IPS DF 6.9 (cell line): ENCODE data around the gene CNTNAP2.

Experiments used
- DNase-seq: peaks from one replicate; pipeline ENCODE4 v3.0.0-alpha.2; 2013; ENCODE audit warnings: low read depth, low spot score
- H3K27ac ChIP-seq: one replicate; pipeline ENCODE4 v1.5.1; 2013; ENCODE audit warnings: low read length, control low read depth
- H3K27me3 ChIP-seq: 2 replicates; pipeline ENCODE4 v1.6.1; 2013; ENCODE audit warnings: mild to moderate bottlenecking, low read length; ENCODE audit not compliant: control insufficient read depth, insufficient read depth
- H3K36me3 ChIP-seq: 2 replicates; pipeline ENCODE4 v1.6.1; 2013; ENCODE audit warnings: low read length; ENCODE audit not compliant: control insufficient read depth, insufficient read depth
- H3K4me1 ChIP-seq: 2 replicates; pipeline ENCODE4 v1.6.1; 2013; ENCODE audit warnings: low read length; ENCODE audit not compliant: control insufficient read depth, insufficient read depth
- H3K4me3 ChIP-seq: 2 replicates; pipeline ENCODE4 v1.5.1; 2013; ENCODE audit warnings: mild to moderate bottlenecking, low read length
- H3K9me3 ChIP-seq: 2 replicates; pipeline ENCODE4 v1.6.1; 2013; ENCODE audit warnings: low read length, inconsistent platforms; ENCODE audit not compliant: control insufficient read depth, insufficient read depth
- WGBS: extraction: QIAGEN DNeasy Blood & Tissue Kit; methylation state at CpG from one replicate; pipeline ENCODE4 v1.1.7; 2013; ENCODE audit warnings: mixed read lengths, missing lambda C conversion rate; ENCODE audit not compliant: insufficient read length, insufficient coverage; 5-methylcytosine and 5-hydroxymethylcytosine counted together

The CNTNAP2 gene

GRCh38 chr7:146405737-146406136 lies 289.1 kb downstream of the CNTNAP2 start:
- WGBS = no CpG with 5 or more reads among the region's 1 CpG
- Histone ChIP-seq H3K4me1 (no peaks in the 10 kb centered on the region), H3K9me3 (no peaks in the 10 kb centered on the region), H3K4me3 (no peak overlapping the region), H3K27me3 (no peaks in the 10 kb centered on the region), H3K36me3 (no peaks in the 10 kb centered on the region), H3K27ac (no peak overlapping the region)
- no peak for DNase-seq

GRCh38 chr7:146411975-146412374 lies 295.4 kb downstream of the CNTNAP2 start:
- no peak for DNase-seq
- no peaks in the 10 kb centered on the region for H3K9me3 ChIP-seq
- H3K4me3 ChIP-seq = no peak overlapping the region
- no peaks in the 10 kb centered on the region for H3K36me3 ChIP-seq
- no CpG with 5 or more reads among the region's 7 CpGs for WGBS
- H3K27ac ChIP-seq = no peak overlapping the region
- no peaks in the 10 kb centered on the region for H3K27me3 ChIP-seq
- peaks cover 1% of the 10 kb centered on the region; the same call in 1 of the 2 replicates for H3K4me1 ChIP-seq

DNA sequence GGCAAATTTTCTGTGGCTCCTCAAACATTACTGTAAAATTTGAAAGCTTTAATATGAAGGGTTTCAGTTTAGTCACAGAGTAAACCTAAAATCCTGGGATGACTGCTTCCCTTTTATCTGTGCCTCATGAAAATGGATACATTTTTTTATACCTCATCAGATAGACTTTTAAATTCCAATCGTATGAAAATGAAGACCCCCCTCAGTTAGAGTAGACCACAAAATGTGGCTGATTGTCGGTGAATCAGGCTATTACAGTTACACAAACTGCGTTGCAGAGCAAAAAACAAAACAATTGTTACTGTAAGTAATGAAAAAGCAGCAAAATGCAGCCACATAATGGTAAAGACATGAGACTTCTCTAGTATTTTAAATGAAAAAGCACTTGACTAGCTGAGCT lies 296.2 kb downstream of the CNTNAP2 start:
- no peak for DNase-seq
- H3K4me3 ChIP-seq = no peak overlapping the region
- WGBS = no CpG with 5 or more reads among the region's 3 CpGs
- no peaks in the 10 kb centered on the region for H3K36me3 ChIP-seq
- no peak overlapping the region for H3K27ac ChIP-seq
- no peaks in the 10 kb centered on the region for H3K9me3 ChIP-seq
- H3K4me1 ChIP-seq = peaks cover 1% of the 10 kb centered on the region; the same call in 1 of the 2 replicates
- no peaks in the 10 kb centered on the region for H3K27me3 ChIP-seq

- Histone ChIP-seq H3K27me3 (no peaks in the 10 kb centered on the region), H3K4me3 (no peak overlapping the region), H3K27ac (no peak overlapping the region), H3K4me1 (peaks cover 1% of the 10 kb centered on the region; the same call in 1 of the 2 replicates), H3K36me3 (no peaks in the 10 kb centered on the region), H3K9me3 (no peaks in the 10 kb centered on the region)
- no peak for DNase-seq
- no CpG with 5 or more reads among the region's 2 CpGs for WGBS
These were observed 297.8 kb downstream of the CNTNAP2 start for GRCh38 chr7:146414373-146414772.

DNA sequence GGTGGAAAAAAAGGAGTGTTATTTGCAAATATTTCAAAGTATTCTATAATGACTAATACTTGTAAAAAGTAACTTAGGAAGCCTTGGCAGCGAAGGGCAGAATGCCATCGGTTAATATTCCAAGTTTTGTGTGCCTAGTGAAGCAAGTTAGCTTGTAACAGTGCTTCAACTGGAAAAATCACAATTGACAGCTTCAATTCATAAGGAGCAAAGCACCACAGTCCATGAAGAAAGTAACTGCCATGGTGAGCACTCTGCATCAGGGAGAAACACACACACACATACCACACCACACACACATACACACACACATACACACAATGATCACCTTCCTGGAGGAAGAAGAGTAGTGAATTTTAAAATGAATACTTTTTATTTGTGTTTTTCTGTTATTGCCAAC lies 298.3 kb downstream of the CNTNAP2 start:
- H3K9me3 ChIP-seq = no peaks in the 10 kb centered on the region
- no peak for DNase-seq
- H3K27ac ChIP-seq = no peak overlapping the region
- no peaks in the 10 kb centered on the region for H3K36me3 ChIP-seq
- no peak overlapping the region for H3K4me3 ChIP-seq
- no CpG with 5 or more reads among the region's 2 CpGs for WGBS
- no peaks in the 10 kb centered on the region for H3K27me3 ChIP-seq
- H3K4me1 ChIP-seq = peaks cover 1% of the 10 kb centered on the region; the same call in 1 of the 2 replicates

DNA sequence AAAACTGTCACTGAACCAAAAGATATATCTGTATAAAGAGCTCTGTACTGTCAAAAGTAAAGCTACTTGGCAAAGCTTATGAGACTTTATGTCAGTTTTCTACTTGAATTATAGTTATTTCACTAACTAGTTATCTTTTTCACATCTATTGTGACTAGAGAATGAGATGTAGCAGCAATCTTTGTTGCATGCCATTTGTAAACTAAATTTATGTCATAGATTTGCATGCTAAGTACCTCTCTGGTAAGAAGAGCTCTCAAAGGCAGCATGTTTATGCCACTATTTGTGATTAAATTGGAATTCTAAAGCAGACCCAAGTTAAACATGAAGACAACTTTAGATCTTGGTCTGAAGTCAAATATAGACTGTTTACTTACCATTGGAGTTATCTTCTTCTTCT lies 300.6 kb downstream of the CNTNAP2 start:
- no peak overlapping the region for H3K4me3 ChIP-seq
- no peaks in the 10 kb centered on the region for H3K27me3 ChIP-seq
- DNase-seq = no peak
- H3K4me1 ChIP-seq = peaks cover 1% of the 10 kb centered on the region; the same call in 1 of the 2 replicates
- H3K27ac ChIP-seq = no peak overlapping the region
- H3K36me3 ChIP-seq = no peaks in the 10 kb centered on the region
- H3K9me3 ChIP-seq = no peaks in the 10 kb centered on the region

DNA sequence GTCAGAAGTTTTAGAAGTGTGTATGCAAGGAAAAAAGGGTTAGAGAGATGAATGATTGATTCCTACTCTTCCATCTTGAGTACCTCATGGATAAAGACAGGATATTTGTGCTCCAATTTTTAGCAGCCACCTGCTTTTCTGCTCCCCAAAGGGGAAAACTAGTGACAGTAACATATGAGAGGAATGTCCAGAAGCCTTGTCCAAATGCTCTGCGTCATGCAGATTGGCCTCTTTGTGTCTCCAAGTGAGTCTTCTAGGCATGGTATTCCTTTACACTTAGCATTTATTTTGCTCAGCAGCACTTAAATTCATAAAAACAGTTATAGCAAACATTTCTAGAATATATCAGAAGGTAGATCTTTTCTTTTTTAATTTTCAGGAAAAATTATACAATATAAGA lies 306.8 kb downstream of the CNTNAP2 start:
- Histone ChIP-seq H3K4me1 (no peaks in the 10 kb centered on the region), H3K4me3 (no peak overlapping the region), H3K27me3 (no peaks in the 10 kb centered on the region), H3K9me3 (no peaks in the 10 kb centered on the region), H3K27ac (no peak overlapping the region), H3K36me3 (no peaks in the 10 kb centered on the region)
- DNase-seq = no peak
- no CpG with 5 or more reads among the region's 1 CpG for WGBS

- Histone ChIP-seq H3K4me1 (no peaks in the 10 kb centered on the region), H3K36me3 (no peaks in the 10 kb centered on the region), H3K27me3 (no peaks in the 10 kb centered on the region), H3K9me3 (no peaks in the 10 kb centered on the region), H3K27ac (no peak overlapping the region), H3K4me3 (no peak overlapping the region)
- no CpG with 5 or more reads among the region's 6 CpGs for WGBS
- DNase-seq = no peak
These were observed 307.5 kb downstream of the CNTNAP2 start for GRCh38 chr7:146424084-146424483.

GRCh38 chr7:146433501-146433900 lies 316.9 kb downstream of the CNTNAP2 start:
- no peaks in the 10 kb centered on the region for H3K27me3 ChIP-seq
- no peaks in the 10 kb centered on the region for H3K4me1 ChIP-seq
- no peaks in the 10 kb centered on the region for H3K36me3 ChIP-seq
- no peak overlapping the region for H3K27ac ChIP-seq
- DNase-seq = no peak
- H3K4me3 ChIP-seq = no peak overlapping the region
- no CpG with 5 or more reads among the region's 3 CpGs for WGBS
- H3K9me3 ChIP-seq = no peaks in the 10 kb centered on the region

- Histone ChIP-seq H3K4me3 (no peak overlapping the region), H3K27me3 (no peaks in the 10 kb centered on the region), H3K9me3 (no peaks in the 10 kb centered on the region), H3K27ac (no peak overlapping the region), H3K4me1 (no peaks in the 10 kb centered on the region), H3K36me3 (no peaks in the 10 kb centered on the region)
- no CpG with 5 or more reads among the region's 9 CpGs for WGBS
- DNase-seq = no peak
These were observed 326.5 kb downstream of the CNTNAP2 start for GRCh38 chr7:146443102-146443501.

DNA sequence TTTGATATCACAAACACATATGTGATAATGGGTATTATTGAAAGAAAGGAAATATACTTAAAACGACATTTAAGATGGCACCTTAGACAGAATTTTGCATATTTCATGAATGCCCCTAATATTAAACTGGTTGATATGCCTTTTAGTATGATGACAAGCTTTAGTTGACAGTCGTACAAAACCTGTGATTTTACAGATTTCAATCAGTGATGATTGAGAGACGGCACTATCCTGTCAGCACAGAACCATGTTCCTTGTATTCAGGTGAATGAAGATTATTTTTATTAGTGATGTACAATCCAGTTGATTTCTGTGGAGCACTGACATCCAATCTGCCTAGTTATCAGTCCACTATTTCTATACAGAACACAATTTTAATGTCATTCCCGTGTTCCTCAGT lies 333.0 kb downstream of the CNTNAP2 start:
- Histone ChIP-seq H3K36me3 (no peaks in the 10 kb centered on the region), H3K27me3 (no peaks in the 10 kb centered on the region), H3K4me3 (no peak overlapping the region), H3K27ac (no peak overlapping the region), H3K9me3 (no peaks in the 10 kb centered on the region), H3K4me1 (no peaks in the 10 kb centered on the region)
- WGBS = 100% methylated on average over 1 of the region's 4 CpGs
- DNase-seq = no peak
